Erythroblast (primary cell): ENCODE data around the gene GRIP1.

Source experiments
- GATA1 ChIP-seq: IDR thresholded peaks from 2 replicates; pipeline ENCODE4 v1.6.1; 2011; ENCODE audit warnings: low read depth, mild to moderate bottlenecking, control low read depth, low read length, moderate library complexity
- POLR2A ChIP-seq: IDR thresholded peaks from 2 replicates; pipeline ENCODE4 v1.6.1; 2011; ENCODE audit warnings: mild to moderate bottlenecking, low read length

GRCh38 chr12:66678338-66679275, at the start of gene GRIP1:
- TF ChIP-seq POLR2A (no peak), GATA1 (no peak)
